Calu3 (cell line): ENCODE results near the gene COA7. TPM values are rescaled to one million over a fixed set of nuclear protein-coding genes. Genes with fewer than 3 reads are reported as not detected.

Experiments
- BruUV-seq: library from RNA; stranded (reverse); fragments of 400-500 nt; replicated peaks from 2 replicates; lab custom pipeline; 2021; lab: Mats Ljungman, UMichigan
- CTCF ChIA-PET: fragments of 300-600 bp; sonication (Branson Sonifier 250); formaldehyde crosslinking; loops from one replicate; lab custom pipeline; 2022; ENCODE audit warnings: antibody characterized with exemption; lab: Charles Lee
- DNase-seq: peaks from one replicate; pipeline ENCODE4 v3.0.0; 2022
- H3K27ac Mint-ChIP-seq: one replicate; pipeline ENCODE4 v1.8.0; 2022; ENCODE audit warnings: mixed read lengths; ENCODE audit not compliant: unreplicated experiment
- H3K27me3 Mint-ChIP-seq: one replicate; pipeline ENCODE4 v1.8.0; 2022; ENCODE audit warnings: mixed read lengths; ENCODE audit not compliant: unreplicated experiment
- H3K36me3 Mint-ChIP-seq: one replicate; pipeline ENCODE4 v1.8.0; 2022; ENCODE audit warnings: mild to moderate bottlenecking, moderate library complexity, mixed read lengths; ENCODE audit not compliant: insufficient read depth, unreplicated experiment
- H3K4me1 Mint-ChIP-seq: one replicate; pipeline ENCODE4 v1.8.0; 2022; ENCODE audit warnings: mild to moderate bottlenecking, low read depth, mixed read lengths; ENCODE audit not compliant: unreplicated experiment
- H3K4me3 Mint-ChIP-seq: one replicate; pipeline ENCODE4 v1.8.0; 2022; ENCODE audit warnings: mild to moderate bottlenecking, low read depth, moderate library complexity, mixed read lengths; ENCODE audit not compliant: unreplicated experiment
- H3K9me3 Mint-ChIP-seq: one replicate; pipeline ENCODE4 v1.8.0; 2022; ENCODE audit warnings: low read depth, mixed read lengths; ENCODE audit not compliant: unreplicated experiment
- CTCF ChIP-seq: fragments of 200-600 bp; IDR thresholded peaks from one replicate; pipeline ENCODE4 v1.8.0; 2022; ENCODE audit warnings: antibody characterized with exemption; ENCODE audit not compliant: unreplicated experiment
- intact Hi-C: fragments of 100-400 bp; cut with micrococcal nuclease; formaldehyde crosslinking; loops from one replicate; pipeline ENCODE4 v1.10.0; 2022; ENCODE audit not compliant: unreplicated experiment
- total RNA-seq: library from RNA; stranded (reverse); gene quantifications from 2 replicates; pipeline ENCODE4 v1.2.3, GENCODE V29; 2022

The COA7 gene
- total RNA-seq, 1 experiment from 2014 or later, result 42.4 TPM

- intact Hi-C loops, result loop anchor here (10.0 kb wide), 1 partner anchor 552 kb away; no protein-coding TSS in a partner anchor
- H3K4me3 Mint-ChIP-seq, result no peak overlapping the region
- BruUV-seq, result no TSS peak
- peaks cover 7% of the 10 kb centered on the region for H3K36me3 Mint-ChIP-seq
- DNase-seq, result no peak
- no peaks in the 10 kb centered on the region for H3K27me3 Mint-ChIP-seq
- peaks cover 23% of the 10 kb centered on the region for H3K4me1 Mint-ChIP-seq
- no peaks in the 10 kb centered on the region for H3K9me3 Mint-ChIP-seq
- no peak for TF ChIP-seq CTCF
- CTCF ChIA-PET, result interaction anchor here (0.5 kb wide), 1 partner anchor 365 kb away, joined by 4 read pairs; no protein-coding TSS in a partner anchor
- H3K27ac Mint-ChIP-seq, result no peak overlapping the region
Observed at GRCh38 chr1:52676249-52676903, 21.8 kb downstream of the COA7 start.

GRCh38 chr1:52674497-52675384 lies 23.4 kb downstream of the COA7 start:
- H3K36me3 Mint-ChIP-seq, result peaks cover 7% of the 10 kb centered on the region
- CTCF ChIA-PET, result interaction anchor here (0.6 kb wide), 3 partner anchors 10 to 116 kb away, joined by 3 to 4 read pairs (median 3); no protein-coding TSS in a partner anchor

GRCh38 chr1:52673513-52673912 lies 24.6 kb downstream of the COA7 start:
- Mint-ChIP-seq H3K36me3 (peaks cover 7% of the 10 kb centered on the region), H3K4me1 (peaks cover 23% of the 10 kb centered on the region), H3K4me3 (no peak overlapping the region), H3K27me3 (no peaks in the 10 kb centered on the region), H3K27ac (no peak overlapping the region), H3K9me3 (no peaks in the 10 kb centered on the region)
- BruUV-seq, result no TSS peak
- intact Hi-C loops, result loop anchor here (10.0 kb wide), 1 partner anchor 549 kb away; no protein-coding TSS in a partner anchor
- CTCF ChIA-PET, result no interaction called here
- TF ChIP-seq CTCF, result no peak
- DNase-seq, result no peak

More at GRCh38 chr1:52674497-52675384, 23.4 kb downstream of the COA7 start:
- Mint-ChIP-seq H3K27me3 (no peaks in the 10 kb centered on the region), H3K9me3 (no peaks in the 10 kb centered on the region), H3K4me1 (peaks cover 23% of the 10 kb centered on the region), H3K27ac (peak overlapping the region; percentile 79), H3K4me3 (no peak overlapping the region)
- peak; percentile 73 for DNase-seq
- no TSS peak for BruUV-seq
- intact Hi-C loops, result loop anchor here (10.0 kb wide), 1 partner anchor 550 kb away; no protein-coding TSS in a partner anchor
- no peak for TF ChIP-seq CTCF

GRCh38 chr1:52672946-52673345 lies 25.2 kb downstream of the COA7 start:
- intact Hi-C loops, result loop anchor here (10.0 kb wide), 1 partner anchor 548 kb away; no protein-coding TSS in a partner anchor
- no peak for TF ChIP-seq CTCF
- Mint-ChIP-seq H3K36me3 (peaks cover 7% of the 10 kb centered on the region), H3K4me3 (no peak overlapping the region), H3K27me3 (no peaks in the 10 kb centered on the region), H3K4me1 (peaks cover 23% of the 10 kb centered on the region), H3K27ac (no peak overlapping the region), H3K9me3 (no peaks in the 10 kb centered on the region)
- DNase-seq, result no peak
- CTCF ChIA-PET, result no interaction called here
- no TSS peak for BruUV-seq
